GM19238 (cell line): ENCODE data around the gene CARMIL1.

Experiments
- DNase-seq: peaks from one replicate; pipeline ENCODE4 v3.0.0; 2011; ENCODE audit warnings: low spot score; ENCODE audit not compliant: insufficient read length

The CARMIL1 gene

DNA sequence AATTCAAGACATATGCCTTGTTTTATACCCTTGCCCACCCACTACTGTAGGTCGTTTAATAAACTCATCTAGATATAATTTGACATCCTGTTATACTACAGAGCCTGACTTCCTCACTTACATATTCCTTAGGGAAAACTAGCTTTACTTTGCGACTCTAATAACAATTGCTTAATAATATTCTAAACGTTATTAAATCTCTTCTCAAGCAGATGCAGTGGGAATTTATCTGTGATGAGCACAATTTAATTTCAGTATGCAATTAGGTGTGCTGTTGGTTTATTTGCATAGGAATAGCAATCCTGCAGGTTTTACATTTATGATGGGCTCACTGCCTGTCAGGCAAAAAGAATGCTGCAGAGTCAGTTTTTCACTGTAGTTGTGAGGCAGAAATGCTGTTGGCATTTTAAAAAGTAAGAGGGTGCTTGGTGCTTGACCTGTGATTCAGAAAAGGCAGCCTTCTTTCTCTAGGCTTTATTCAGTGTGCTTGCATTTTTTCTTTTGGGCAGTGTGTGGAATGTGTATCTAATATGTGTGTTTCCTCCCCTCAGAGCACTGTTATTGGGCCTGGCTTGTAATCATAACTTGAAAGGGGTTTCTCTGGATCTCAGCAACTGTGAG is 220.6 kb downstream of the CARMIL1 start:
- DNase-seq: no peak

- no peak for DNase-seq
These were observed 224.5 kb downstream of the CARMIL1 start for GRCh38 chr6:25503686-25504085.

GRCh38 chr6:25504661-25505060 is 225.5 kb downstream of the CARMIL1 start:
- DNase-seq: no peak

GRCh38 chr6:25506020-25506419 is 226.8 kb downstream of the CARMIL1 start:
- no peak for DNase-seq

- no peak for DNase-seq
These were observed 228.9 kb downstream of the CARMIL1 start for GRCh38 chr6:25508051-25508450.

DNA sequence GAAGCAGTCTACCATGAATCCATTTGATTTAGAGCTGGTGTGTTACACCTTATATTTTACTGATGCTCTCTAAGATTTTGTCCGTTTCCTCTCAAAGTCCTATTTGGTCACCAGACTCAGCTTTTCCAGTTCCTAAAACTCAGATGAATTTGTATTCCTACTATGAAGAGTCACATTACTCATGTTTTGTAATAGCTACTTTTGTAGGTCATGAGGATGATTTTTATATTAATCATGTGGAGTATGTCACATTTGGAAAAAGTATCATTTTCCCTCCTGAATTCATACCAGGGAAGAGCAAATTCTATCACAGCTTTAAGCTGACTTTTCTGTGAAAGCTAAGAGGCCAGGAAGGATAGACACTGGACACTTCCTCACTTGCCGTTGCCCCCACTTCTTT is 232.2 kb downstream of the CARMIL1 start:
- DNase-seq: no peak

- no peak for DNase-seq
These were observed 233.4 kb downstream of the CARMIL1 start for GRCh38 chr6:25512560-25512959.

DNA sequence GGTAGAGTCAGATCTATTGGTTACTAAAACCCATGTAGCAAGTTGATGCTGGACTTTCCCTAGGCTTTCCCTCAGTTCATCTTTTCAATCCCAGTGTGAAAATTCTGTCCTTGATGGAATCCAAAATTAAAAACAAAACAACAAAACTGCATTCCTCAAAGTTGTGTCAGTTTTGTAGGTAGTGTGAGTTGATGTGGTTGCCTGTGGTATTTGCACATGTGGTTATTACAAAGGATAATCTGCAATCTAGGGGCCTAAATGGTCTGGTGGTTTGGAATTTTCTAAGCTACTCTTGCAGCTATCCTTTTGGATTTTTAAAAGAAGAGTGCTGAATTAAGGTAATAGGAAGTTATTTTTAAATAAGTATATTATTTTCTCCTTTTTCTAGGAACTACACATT is 240.7 kb downstream of the CARMIL1 start:
- no peak for DNase-seq

DNA sequence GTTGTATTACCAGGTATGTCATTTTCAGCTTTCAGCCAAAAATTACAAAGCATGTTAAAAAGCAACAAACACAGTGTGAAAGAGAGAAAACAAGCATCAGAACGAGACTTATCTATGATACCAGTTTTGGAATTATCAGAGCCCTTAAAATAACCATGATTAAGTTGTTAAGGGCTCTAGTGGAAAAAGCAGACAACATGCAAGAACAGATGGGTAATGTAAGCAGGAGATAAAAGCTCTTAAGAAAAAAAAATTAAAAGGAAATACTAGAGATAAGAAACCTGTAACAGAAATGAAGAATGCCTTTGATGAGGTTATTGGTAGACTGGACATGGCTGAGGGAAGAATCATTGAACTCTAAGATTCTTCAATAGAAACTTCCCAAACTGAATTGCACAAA is 245.4 kb downstream of the CARMIL1 start:
- DNase-seq: no peak

- no peak for DNase-seq
These were observed 245.9 kb downstream of the CARMIL1 start for GRCh38 chr6:25525078-25525477.

DNA sequence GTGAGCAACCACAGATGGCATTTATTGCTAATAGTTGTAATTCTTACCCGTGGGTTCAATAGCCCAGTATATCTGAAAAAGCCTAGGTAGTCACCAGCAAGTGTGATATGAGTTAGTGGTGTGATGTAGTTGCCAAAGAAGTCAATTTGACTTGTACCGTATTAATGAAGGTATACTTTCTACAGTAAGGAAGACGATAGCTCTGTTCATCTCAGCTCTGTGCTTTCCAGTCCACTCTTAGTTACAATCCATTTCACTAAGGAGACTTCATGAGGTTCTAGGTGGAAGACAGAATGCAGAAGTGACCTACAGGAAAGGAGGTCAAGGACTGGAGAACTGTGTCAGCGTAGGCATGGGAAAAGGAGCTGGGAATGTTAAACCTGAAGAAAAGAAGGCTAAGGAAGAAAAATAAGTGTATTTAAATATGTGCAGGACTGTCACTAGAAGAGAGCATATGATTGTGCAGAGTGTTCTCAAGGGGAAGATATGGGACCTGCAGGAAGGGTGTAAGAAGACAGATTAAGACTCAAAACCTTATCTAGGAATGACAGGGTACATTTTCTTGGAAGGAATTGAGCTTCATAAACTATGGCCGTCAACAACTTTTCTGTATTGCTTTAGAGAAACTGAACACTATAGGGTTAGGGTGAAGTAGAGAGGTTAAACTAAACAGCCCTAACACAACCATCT is 255.9 kb downstream of the CARMIL1 start:
- DNase-seq: no peak

- DNase-seq: no peak
These were observed 256.6 kb downstream of the CARMIL1 start for GRCh38 chr6:25535632-25536225.

- no peak for DNase-seq
These were observed 257.6 kb downstream of the CARMIL1 start for GRCh38 chr6:25536781-25537180.

- DNase-seq: no peak
These were observed 258.3 kb downstream of the CARMIL1 start for GRCh38 chr6:25537349-25538018.

- no peak for DNase-seq
These were observed 262.1 kb downstream of the CARMIL1 start for GRCh38 chr6:25541228-25541627.

DNA sequence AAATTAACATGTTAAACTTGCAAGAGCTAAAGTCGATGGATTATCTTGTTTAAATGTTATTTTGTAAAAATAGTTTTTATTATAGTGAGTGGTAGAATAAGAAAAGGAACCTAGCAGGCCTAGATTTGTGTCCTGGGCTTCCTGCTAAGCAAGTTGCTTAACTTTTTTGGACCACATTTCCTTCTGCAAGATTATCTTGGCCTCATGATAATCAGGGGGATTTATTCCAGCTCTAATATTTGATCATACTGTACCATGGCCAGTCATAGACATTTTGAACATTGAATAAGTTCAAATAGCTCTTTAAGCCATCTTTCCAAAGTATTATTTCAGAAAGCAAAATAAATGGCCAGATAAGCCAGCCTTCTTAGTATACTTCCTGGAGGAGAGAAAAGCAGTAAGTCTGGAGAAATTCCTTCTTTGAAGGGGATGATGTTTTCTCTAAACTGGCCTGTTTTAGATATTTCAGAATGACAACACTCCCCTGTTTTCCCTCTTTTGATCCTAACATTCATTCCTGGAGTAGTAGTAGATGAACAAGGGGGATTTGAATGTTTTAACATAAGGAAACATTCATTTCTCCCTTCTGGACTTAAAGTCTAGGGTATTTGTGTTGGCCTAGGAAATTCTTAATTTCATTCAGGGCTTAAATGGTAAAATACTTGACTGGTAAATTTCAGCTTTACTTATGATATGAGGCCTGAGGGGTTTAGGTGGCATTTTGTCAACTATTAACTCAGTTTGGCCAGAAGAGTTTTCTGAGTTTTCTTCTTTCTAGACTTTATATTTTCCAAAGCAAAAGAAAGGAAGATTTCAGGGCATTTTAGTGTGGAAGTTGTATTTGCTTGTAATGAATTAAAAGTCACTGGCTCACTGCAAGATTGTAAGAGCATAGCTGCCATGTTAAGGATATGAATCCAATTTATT is 264.1 kb downstream of the CARMIL1 start:
- no peak for DNase-seq

GRCh38 chr6:25544833-25545232 is 265.7 kb downstream of the CARMIL1 start:
- no peak for DNase-seq

DNA sequence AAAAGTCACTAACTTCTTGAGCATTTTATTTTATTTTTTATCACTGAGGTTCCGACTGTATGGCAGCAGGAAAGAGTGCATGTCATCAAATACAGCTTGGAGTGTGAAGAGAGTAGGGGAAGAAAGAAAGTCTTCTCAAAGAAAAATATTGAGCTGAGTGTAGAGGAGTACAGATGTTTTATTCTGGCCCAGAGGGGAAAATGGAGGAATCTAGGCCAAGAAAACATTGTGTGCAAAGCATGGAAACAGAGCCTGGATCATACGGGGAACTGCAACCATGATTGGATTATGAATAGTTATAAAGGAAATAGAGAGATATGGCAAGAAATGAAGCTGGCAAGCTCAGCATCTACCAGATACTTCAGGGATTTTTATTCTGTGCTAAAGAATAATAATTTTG is 268.6 kb downstream of the CARMIL1 start:
- DNase-seq: no peak

DNA sequence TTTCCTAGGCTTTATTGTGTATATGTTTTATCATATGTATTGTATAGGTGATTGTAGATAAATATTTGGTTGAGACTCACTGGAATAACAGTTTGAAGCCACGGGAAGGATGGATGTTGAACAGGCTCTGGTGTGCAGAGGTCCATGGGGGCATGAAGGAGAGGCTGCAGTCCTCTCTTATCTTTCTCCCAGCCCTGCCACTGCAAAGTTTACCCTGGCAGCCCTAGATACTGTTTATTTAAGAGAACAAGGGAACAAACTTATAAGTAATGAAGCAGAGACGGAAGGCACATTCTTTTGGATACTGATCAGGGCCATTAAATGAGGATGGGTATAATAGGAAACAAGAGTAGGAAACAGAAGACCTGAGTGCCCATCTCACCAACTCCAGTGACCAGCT is 269.3 kb downstream of the CARMIL1 start:
- no peak for DNase-seq

- DNase-seq: no peak
These were observed 271.5 kb downstream of the CARMIL1 start for GRCh38 chr6:25550631-25551030.

- DNase-seq: no peak
These were observed 274.3 kb downstream of the CARMIL1 start for GRCh38 chr6:25553502-25553901.
